NOMO-1 (cell line): Measurements from ENCODE around the gene FCHSD1.

Source experiments
- DNase-seq, 2 experiments: peaks; one replicate each; lab custom pipeline; 2025; ENCODE audit not compliant: unreplicated experiment in 2 of 2; lab: John Stamatoyannopoulos, UW

The FCHSD1 gene

GRCh38 chr5:141650851-141651727 lies at the start of gene FCHSD1:
TSS of gene FCHSD1 (minus strand) at chr5:141651418. CDS start at chr5:141651368, 50 bp downstream.
- DNase-seq = peak; percentile 64 to 70

DNA sequence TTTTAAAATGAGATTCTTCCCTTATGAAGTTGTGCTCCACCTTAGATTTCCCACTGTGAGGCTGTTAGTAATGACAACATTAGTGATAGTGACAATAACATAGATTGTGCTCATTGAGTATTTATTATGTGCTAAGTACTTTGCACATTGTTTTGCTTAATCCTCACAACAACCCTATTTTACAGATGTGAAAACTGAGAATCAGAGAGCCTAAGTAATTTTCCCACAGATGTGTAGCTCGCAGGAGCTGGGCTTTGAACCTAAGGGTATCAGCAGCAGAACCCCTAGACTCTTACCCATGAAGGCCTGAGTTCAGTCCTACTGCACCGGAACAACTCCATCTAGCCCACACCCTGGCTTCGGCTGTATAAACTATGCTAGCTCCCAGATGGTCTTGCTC lies 46.4 kb upstream of the FCHSD1 start:
- DNase-seq = no peak

GRCh38 chr5:141696431-141696830 lies 45.2 kb upstream of the FCHSD1 start:
- DNase-seq = no peak

DNA sequence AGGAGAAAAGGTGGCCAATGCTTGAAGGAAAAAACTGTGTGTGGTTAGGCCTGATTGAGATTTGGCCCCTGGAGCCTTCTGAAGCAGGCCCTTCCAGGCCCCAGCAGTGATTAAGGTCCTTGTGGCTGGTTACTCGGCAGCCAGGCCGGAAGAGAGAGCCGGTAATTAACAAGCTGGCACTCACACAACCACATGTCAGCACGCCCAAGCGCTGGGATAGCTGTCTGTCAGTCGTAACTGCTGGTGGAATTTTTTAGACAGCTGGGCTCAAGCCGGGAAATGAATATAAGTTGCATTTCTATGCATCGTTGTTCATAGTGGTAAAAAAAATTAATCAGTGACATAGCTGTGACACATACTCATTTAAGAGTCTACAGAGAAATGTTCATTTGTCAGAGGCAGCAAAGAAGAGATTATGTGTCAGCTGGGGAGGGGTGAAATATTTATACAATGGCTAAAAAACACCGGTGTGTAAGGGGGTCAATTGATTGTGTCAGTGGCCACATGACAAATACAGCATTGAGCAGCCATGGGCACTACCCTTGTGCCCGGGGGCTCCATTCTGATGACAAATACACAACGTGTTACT lies 44.5 kb upstream of the FCHSD1 start:
- no peak for DNase-seq

DNA sequence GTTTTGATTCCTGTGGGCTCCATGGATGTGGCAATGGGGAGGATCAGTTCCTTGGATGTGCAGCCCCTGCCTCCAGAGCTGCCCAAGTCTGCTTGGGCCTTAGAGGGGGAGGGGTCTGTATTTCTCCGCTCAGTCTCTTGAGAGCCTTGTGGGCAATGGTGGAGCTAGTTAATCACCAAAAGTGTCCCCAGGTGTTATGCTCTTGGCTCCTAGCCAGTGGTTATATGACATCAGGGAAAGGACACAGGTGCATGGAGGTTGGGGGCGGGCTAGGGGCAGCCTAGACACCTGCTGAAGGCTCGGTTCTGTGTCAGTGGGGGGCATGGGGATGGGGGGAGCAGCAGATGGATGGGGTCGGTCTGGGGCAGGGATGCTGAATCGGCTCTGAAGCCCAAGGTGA lies 43.3 kb upstream of the FCHSD1 start:
- no peak for DNase-seq

GRCh38 chr5:141692919-141693725 lies 41.9 kb upstream of the FCHSD1 start:
- no peak for DNase-seq

- no peak for DNase-seq
Measured at GRCh38 chr5:141692533-141692888, 41.3 kb upstream of the FCHSD1 start.

DNA sequence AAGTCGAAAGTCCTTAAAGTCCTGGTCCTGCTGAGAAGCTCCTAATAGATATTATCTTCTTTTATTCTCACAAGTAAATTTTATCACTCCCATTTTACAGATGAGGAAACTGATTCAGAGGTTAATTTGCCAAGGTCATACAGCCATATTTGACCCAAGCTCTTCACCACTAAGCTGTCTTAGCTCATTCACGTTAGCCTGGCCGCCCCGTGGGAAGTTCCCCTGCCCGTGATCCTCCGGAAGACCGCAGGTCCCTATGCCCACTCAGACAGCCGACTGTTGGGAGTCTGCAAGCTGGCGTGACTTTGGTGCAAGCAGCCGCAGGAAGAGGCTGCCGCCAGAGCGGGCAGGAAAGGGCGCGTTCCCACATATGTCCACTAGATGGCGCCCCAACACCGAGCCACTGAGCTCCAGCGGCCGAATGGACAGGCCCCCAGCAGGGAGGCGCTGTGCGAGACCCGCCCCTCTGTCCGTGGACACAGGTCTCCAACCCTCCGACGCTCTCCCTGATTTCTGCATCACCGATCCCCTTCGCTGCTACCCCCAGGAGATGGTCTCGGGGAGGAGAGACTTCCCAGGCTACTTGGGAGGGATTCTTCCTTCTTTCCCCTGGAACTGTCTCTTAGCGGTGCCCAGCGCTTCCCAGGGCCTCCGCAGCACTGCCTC lies 40.8 kb upstream of the FCHSD1 start:
- DNase-seq = peak; percentile 72 to 76

- DNase-seq = peak in 1 of 2 experiments; percentile 17
Measured at GRCh38 chr5:141691286-141691866, 40.2 kb upstream of the FCHSD1 start.

DNA sequence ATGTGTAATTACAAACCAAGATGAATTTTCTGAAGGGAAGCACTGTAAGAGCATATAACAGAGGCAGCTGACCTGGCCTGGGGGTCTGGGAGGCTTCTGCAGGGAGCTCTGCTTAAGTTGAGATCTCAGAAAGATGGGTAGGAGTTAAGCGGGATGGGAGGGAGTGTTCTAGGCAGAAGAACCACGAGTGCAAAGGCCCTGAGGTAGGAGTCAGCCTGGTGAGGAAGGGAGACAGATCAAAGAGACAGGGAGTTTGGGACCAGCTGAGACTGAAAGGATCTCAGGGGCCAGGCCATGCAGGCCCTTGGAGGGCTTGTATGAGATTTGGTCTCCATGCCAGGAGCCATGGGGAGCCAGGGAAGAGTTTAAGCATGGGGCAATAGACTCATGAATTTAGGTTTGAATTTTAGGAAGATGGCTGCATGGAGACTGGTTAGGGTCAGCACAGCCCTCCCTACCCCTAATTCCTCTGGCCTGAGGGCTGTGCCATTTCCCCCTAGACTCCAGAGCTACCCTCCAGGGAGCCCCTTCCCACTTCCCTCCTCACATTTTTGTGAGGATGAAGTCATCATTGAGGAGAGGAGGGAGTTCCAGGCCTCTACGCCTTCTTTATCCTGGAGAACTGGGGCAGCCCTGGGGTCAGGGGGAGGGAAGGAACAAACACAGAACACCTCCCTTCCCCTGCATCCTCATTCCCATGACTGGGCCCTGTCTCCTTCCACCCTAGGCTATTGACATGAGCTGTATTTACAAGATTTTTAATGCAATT lies 35.6 kb upstream of the FCHSD1 start:
- DNase-seq = no peak

GRCh38 chr5:141685591-141685990 lies 34.4 kb upstream of the FCHSD1 start:
- no peak for DNase-seq

DNA sequence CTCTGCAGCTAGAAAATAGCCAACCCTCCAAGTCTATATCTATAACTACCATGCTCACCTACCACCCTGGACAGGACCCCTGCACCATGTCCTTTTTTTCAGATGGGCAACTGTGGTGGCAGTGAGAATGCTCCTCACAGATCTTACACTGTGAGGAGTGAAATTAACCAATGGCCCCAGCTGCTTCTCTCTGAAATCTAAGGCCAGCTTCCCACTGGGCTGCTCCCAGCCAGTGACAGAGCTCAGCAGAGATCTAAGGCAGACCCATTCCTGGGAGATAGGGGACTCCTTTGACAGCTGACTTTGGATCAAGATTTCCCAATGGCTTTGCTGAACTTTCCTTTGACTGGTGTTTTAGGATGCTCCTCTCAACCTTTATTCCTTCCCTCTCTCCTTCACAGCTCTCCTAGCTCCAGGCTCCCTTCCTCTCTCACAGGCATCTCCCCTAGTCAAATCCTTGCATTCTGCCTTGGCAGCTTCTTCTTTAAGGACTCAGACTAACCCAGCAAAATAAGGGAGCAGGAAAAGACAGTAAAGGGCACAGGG lies 32.5 kb upstream of the FCHSD1 start:
- DNase-seq = no peak

GRCh38 chr5:141681695-141682641 lies 30.8 kb upstream of the FCHSD1 start, which contains the start of gene ARAP3:
TSS of gene ARAP3 (minus strand) at chr5:141682230. CDS start at chr5:141680486, 1,744 bp downstream.
- DNase-seq = peak; percentile 86 to 91

DNA sequence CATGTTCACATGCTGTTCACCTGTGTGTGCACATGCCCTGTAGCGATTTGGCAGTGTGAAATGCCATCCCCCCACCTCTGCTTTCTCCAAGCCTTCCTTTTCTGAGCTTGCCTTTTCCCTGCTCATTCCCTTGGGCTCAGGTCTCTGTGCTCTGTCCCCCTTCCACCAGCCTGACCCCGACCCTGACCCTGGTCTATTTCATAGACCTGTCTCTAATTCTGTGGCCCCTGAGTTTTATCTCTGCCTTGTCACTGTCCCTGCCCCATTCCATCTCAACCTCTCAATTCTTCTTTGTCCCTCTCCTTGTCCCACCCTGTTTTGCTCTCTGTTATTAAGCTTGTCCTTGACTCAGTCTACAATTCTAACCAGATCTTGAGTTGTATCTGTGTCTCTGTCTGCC lies 30.1 kb upstream of the FCHSD1 start:
- DNase-seq = no peak

GRCh38 chr5:141680751-141681201 lies 29.6 kb upstream of the FCHSD1 start:
- no peak for DNase-seq

DNA sequence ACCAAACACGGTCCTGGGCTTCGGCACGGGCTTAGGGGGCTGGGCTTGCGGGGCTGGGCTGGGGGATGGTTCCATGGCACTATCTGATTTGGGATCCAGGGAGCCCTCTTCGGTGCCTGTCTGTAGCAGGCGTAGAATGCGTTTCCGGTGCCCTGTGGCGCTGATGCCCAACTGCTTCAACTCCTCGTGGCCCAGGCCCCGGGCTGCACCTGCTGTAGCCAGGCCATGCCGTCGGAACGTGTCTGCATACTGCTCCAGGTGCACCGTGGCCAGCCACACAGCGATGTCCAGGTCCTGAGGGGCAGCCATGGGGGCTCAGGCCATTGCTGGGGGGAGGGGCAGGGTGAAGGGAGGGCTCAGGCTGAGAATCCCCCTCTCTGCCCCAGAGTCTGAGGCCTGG lies 29.0 kb upstream of the FCHSD1 start:
- no peak for DNase-seq

DNA sequence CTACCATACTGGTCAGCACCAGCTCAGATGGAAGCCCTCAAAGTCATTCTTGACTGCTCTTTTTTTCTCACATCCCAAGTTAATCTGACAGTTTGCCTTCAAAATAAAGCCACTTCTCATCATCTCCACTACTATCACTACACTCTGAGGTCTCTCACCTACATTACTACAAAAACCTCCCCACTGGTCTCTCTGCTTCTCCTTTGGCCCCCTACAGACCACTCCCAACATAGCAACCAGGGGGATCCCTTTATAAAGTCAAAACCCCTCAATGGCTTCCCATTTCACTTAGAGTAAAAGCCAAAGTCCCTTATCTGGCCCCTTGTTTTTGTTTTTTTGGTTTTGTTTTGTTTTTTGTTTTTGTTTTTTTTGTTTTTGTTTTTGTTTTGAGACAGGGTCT lies 26.2 kb upstream of the FCHSD1 start:
- DNase-seq = no peak

DNA sequence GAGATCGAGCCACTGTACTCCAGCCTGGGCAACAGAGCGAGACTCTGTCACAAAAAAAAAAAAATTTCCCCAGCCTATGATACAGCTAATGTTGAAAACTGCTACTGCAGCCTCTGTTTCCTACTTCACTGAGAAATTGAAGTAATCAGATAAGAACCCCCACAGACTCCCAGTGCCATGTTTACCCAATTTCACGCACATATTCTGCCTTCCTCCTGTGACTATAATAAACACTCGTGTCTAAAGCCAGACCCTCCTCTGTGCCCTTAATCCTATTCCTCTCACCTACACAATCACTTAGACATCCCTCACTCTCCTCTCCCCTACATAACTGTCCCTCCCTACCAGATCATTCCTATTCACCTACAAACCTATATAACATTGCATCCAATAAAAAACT lies 24.5 kb upstream of the FCHSD1 start:
- no peak for DNase-seq
